ELR (cell line): ENCODE results near the gene CROCC.
"Not testable (repeated sequence)": the region's sequence is repeated elsewhere in the genome, so short reads cannot be mapped to it uniquely, and the experiment has no call there.

Experiments
- DNase-seq: peaks from one replicate; pipeline ENCODE4 v3.0.0-alpha.2; 2015; ENCODE audit warnings: low read depth

CROCC gene

DNA sequence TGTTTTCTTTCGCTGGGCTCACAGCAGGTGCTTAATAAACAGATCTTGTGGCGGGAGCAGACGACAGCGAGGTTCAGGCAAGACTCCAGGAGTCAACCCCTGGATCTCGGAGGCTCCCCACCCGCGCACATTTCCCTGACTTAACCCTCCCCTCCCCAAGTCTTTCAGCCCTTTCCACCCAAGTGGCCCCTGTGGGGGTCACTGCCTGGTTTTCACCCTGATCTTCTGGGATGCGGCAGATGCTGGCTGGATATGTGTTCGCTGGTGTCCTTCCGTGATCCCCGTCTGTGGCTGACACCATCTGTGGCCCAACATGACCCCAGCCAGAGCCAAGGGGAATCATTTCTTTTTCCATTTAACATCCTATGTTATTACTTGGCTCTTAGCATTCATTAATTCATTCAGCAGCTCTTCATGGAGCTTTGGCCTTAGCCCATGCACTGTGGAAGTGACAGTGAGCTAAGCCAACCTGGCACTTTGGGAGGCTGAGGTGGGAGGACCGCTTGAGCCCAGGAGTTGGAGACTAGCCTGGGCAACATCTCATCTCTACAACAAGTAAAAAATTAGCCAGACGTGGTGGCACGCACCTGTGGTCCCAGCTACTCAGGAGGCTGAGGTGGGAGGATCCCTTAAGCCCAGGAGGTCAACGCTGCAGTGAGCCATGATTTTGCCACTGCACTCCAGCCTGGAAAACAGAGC, 6.7 kb upstream of the CROCC start:
- DNase-seq: not testable (repeated sequence)

DNA sequence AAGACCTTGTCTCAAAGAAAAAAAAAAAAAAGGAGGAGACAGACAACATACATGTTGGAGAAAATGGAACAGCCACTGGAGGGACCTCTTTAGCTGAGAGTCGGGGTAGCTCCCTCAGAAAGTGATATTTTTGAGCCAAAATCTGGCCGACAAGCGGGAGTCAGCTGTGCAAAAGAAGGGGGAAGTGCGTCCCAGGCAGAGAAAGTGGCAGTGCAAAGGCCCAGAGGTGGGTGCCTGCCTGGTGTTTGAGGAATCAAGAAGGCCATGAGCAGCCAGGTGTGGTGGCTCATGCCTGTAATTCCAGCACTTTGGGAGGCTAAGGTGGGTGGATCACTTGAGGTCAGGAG, 6.1 kb upstream of the CROCC start:
- DNase-seq: peak; percentile 40

DNA sequence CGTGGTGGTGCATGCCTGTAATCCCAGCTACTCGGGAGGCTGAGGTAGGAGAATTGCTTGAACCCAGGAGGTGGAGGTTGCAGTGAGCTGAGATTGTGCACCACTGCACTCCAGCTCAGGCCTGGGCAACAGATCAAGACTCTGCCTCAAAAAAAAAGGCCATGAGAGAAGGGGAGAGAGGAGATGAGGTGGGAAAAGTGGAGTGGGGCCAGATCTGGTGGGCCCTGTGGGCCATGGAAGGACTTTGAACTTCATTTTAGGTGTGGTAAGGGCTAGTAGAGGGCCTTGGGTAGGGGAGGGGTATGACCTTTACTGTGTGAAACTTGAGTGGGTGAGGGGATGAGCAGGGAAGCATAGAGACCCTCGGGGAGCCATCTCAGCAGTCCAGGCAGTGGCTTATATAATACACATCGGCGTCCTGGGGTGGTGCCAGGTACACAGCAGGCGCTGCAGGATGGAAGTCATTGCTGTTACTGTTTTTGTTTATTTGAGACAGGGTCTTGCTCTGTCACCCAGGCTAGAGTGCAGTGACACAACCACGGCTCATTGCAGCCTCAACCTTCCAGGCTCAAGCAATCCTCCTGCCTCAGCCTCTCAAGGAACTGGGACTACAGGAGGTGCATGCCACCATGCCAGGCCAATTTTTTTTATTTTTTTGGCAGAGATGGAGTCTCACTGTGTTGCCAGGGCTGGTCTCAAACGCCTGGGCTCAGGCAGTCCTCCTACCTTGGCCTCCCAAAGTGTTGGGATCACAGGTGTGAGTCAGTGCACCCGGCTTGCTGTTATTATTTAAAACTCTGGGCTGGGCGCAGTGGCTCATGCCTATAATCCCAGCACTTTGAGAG, 5.5 kb upstream of the CROCC start:
- not testable (repeated sequence) for DNase-seq

DNA sequence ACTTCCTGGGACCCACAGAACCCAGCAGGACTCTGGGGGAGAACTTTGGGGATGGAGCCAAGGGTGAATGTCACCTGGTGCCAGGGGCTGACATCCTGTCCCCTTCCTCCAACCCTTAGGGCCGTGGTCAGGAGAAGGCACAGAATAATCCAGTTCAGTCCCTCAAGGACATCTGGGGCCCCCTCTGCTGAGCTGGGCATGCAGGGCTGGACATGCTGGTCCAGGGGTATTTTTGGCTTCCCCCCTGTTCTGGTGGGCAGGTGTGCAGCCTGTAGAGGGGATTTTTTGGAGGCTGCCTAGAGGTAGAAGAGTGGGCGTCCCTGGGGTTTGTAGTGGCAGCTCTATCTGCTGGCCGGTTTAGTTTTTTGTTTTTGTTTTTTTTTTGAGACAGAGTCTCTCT, 3.4 kb upstream of the CROCC start:
- DNase-seq: no peak

DNA sequence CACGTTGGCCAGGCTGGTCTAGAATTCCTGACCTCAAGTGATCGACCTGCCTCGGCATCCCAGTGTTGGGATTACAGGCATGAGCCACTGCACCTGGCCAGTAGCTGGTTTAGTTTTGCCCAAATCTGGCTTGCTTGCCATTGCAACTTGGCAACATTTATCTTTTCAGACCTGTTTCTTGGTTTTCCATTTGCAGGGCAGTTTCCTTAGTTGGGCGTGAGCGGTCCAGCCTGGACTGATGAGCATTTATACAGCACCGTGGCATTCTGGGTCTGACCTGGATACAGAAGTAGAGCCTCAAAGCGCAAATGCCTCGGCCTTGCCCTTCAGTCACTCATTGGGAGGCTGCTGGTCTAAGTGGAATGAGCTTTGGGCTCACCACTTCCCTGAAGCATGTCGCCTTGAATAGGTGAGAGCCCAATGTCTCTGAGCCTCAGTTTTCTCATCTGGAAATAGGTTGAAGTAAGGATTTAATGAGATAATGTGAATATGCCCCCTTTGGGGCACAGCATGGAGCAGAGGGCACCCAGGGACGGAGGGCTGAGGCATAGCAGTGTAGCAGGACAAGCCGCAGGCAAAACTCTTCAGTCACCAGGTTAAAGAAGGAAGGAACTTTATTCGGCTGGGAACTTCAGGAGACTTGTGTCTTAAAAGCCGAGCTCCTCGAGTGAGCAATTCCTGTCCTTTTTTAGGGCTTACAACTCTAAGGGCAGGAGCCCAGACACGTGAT, 2.6 kb upstream of the CROCC start:
- not testable (repeated sequence) for DNase-seq

DNA sequence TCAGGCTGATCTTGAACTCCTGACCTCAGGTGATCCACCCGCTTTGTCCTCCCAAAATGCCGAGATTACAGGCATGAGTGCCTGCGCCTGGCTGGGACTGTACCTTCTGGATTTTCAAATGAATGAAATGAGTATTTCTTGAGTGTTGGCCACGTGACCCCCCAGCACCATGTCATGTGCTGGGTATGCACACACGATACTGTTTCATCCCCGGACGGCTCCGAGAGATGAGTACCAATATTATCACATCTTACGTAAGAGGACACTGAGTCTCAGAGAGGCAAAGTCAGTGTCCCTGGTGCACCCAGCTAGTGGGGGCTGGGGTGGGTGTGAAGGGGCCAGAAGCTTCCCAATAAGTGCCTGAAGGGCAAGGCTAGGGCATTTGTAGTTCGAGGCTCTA, 780 bp upstream of the CROCC start:
- DNase-seq: no peak

DNA sequence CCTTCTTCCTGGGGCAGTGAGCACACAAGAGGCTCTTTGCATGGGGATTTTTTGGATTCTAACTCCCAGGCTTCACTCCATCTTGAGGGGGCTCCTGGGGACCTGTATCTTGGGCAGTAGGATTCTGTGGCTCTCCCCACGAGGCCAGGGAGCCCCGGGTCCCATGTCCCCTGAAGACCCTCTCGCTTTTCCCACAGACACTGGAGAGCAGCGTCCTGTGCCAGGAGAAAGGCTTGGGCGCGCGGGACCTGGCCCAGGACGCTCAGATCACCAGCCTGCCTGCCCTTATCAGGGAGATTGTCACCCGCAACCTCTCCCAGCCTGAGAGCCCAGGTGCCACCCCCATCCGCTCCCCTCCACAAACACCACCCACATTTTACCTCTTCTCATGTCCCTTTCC, 735 bp downstream of the CROCC start:
- no peak for DNase-seq

DNA sequence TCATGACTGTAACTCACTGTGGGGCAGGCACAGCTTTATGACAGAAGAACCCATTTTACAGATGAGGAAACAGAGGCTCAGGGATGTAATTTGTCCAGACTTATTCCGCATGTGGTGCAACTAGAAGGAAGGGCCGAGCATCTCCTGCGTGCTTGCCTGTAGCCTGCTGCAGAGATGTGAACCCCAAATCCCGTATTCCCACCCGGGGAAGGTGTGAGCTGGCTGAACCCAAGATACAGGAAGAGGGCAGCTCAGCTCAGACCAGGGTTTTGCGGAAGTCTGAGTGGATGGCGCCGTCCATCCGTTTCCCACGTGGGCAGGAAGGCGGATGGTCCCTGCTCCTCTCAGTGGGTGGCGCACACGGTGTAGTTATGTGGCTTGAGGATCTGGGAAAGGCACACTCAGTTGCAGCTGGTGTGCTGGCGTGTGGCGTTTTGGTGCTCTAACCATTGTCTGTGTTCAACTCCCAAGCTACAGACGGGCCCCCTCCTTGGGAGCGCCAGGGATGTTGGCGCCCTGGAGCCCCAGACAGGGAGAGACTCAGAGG, 1.2 kb downstream of the CROCC start:
- DNase-seq: no peak

DNA sequence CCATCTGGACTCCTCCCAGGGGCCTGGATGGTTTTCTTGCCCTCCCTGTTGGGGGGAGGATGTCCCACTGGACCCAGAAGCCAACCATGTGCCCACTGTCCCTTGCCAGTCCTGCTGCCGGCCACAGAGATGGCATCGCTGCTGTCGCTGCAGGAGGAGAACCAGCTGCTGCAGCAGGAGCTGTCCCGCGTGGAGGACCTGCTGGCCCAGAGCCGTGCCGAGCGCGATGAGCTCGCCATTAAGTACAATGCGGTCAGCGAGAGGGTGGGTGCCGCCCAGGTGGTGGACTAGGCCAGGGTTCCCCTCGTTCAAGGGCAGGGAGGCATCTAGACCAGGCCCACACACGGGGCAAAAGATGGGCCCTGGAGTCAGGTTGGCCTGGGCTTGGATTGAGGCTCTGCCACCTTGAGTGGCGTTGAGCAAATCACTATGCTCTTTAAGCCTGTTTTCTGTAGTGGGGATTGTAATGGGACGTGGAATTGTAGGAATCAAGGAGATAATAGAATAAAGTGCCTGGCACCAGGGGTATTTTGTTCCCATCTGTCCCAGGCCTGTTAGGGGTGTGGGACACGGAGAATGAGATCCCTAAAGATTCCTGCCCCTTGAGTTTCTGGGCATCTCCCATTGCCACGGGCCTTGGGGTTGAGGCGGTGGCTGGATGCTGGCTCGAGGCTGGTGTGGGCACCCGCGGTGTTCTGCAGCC, 2.6 kb downstream of the CROCC start:
- no peak for DNase-seq

DNA sequence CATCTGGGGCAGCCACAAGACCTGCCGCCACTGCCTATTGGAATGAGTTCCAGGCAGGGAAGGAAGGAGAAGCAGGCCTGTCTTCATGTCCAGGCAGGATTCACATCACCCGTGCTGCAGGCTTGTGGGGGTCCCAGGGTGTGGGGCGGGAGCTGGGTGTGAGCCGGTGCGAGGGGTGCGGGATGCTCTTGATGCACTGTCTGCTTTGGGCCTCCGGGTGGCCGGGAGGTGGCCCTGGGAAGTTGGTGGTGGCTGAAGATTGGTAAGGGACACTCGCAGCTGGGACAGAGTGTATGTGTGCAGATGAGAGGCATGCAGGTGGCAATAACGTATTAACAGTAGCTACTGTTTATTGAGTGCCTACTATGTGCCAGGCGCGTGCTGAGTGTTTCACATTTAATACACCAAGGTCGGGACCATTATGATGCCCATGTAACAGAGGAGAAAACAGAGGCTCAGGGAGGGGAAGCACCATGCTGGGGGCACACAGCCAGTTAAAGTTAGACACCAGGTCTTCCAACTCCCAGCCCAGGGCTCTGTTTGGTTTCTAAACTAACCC, 3.3 kb downstream of the CROCC start:
- no peak for DNase-seq

DNA sequence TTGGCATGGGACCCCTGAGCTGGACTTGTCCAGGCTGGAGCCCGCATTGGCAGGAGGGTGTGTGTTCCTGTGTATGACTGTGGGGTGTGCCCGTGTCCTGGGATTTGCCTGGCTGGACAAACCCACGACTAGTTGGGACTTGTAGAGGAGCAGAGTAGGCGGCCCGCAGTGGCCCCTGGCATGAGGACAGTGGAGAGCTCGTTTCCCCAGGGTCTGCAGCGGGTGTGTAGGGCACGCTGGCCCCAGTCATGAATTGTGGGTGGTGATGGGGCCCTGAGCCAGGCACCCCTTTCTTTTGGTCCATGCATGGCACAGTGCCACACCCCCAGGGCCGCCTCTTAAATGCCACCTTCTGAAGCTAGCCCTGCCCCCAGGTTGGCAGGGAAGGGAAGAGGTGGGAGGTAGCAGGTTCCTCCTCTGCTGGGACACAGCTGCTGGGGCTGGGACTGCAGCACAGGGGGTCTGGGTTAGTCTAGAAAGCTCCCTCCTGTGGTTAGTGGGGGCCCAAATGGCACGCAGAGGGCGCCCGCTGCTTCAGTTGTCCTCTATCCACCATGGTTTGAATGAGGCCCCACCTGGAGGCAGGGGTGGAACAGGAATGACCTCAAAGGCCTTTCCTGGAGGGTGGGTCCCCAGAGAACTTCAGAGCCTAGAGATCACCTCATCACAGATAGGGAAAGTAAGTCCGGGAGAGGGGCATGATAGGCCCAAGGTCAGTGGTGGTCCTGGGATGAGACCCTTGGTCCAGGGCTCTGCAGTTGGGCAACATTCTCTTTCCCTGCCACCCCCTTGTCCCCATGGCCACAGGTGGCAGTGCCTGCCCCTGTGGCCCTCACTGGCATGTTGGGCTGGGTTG, 4.1 kb downstream of the CROCC start:
- DNase-seq: no peak

DNA sequence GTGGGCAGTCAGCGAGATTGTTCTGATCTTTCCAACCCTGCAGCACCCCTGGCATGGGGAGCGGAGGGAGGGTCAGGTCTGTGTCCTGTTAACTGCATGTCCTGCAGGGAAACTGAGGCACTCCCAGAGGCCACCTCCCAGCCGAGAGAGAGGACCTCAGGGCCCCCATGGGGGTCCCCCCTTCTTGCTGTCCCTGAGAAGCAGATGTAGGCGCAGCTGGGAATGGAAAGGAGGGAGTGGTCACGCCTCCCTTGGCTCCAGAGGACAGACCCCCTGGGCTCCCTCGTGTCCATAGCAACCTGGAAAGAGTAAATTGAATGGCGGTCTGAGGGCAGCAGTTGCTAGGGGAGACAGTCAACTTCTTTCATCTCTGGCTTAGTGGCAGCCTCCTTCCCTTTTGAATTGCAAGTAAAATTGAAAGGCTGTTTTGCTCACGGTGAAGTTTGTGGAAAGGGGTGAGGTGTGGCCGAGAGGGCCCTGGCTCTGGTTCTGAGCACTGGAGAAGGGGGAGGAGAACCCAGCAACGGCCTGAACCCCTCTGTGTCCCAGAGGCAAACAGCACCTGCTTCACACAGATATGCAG, 4.9 kb downstream of the CROCC start:
- no peak for DNase-seq

DNA sequence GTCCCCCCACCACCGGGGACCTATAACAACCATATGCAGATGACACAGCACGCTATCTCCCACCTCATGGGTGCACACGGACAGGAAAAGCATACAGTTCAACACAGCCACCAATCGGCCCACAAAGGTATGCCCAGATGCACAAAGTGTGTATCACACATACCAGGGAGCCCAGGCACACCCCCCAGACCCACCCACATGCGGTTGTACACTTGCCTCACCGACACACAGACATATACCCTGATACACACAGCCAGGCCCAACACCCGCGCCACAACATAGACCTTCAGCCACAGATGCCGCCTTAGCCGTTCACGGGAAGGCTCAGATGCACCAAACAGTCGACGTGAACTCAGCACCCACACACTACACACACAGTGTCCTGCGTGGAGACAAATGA, 5.5 kb downstream of the CROCC start:
- no peak for DNase-seq

DNA sequence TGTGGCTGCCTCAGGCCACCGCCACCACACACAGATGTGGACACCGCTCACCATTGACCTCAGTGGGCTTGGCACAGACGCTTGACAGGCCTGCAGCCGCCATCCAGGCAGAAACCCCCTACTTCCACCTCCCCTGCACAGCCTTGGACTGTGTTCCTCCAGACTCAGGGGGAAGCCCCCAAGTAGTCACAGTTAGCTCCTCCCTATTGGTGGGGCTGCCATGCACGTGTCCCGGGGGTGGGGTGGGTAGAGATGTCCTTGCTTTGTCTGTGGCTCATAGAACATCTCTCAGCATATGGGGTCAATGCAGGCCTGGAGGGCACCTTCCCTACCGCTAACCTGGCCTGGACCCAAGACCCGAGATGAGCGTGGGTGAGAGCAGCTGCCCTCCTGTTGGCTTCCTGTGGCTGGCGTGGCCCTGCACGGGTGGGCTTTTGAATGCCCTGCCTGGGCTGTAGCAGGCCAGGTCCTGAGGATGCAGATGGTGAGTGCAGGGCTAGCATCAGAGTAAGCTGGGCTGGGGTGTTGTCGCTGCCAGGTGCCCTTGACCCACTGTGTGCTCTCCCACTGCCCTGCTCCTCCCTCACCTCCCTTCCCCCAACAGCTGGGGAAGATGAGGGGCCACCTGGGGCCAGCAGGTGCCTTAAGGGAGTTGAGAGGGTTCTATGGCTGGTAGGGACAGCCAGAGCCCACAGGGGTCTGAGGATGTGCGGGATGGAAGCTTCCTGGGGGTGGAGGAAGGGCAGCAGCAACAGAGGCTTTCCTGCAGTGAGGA, 6.2 kb downstream of the CROCC start:
- DNase-seq: no peak

DNA sequence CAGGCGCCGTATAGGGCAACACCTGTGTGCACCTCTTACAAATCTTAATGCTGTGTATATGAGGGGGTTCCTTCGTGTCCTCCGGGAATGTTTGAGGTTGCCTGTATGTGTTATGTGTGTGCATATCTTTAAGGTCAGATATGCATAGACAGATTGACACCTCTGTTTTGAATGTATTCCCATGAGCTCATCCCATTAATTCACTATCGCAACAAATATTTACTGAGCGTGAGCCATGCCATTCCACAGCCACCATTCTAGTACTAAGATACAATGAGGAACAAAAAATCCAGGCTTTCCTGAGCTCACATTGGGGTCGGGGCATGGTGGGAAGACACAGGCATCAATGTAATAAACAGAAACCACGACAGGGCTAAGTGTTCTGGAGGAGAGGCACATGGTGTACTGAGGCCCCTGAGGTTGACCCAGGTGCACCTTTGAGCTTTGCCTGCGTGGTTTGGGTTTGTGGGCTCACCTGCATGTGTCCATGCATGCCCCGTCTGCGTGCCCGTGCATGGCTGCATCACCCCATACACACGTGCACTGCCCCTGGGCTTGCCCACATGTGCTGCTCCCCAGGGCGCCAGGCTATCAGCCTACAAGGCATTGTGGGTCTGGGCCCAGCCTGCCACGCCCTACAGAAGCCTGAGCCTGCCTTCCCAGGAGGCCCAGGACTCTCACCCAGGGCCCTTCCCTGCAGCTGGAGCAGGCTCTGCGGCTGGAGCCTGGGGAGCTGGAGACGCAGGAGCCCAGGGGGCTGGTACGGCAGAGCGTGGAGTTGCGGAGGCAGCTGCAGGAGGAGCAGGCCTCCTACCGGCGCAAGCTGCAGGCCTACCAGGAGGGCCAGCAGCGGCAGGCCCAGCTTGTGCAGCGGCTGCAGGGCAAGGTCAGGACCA, 7.7 kb downstream of the CROCC start:
- DNase-seq: not testable (repeated sequence)

DNA sequence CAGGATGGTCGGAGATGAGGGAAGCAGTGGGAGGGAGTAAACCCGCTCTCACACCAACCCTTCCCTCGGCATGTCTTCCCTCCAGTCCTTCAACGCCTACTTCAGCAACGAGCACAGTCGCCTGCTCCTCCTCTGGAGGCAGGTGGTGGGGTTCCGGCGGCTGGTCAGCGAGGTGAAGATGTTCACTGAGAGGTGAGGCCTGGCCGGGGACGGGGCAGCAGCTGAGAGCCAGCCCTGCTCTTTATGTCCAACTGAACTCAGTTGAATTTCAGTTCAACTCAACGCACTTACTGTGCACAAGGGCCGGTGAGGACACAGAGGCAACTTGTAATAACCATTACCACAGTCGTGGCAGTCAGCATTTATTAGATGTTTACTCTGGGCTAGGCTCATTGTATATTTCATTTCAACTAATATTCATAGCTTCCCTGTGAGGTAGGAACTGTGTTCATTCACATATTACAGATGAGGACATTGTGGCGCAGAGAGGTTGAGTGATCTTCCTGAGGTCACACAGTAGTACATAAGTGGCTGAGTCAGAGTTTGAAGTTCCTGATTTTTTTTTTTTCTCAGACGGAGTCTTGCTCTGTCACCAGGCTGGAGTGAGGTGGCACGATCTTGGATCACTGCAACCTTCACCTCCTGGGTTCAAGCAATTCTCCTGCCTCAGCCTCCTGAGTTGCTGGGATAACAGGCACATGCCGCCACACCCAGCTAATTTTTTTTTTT, 9.6 kb downstream of the CROCC start:
- not testable (repeated sequence) for DNase-seq

DNA sequence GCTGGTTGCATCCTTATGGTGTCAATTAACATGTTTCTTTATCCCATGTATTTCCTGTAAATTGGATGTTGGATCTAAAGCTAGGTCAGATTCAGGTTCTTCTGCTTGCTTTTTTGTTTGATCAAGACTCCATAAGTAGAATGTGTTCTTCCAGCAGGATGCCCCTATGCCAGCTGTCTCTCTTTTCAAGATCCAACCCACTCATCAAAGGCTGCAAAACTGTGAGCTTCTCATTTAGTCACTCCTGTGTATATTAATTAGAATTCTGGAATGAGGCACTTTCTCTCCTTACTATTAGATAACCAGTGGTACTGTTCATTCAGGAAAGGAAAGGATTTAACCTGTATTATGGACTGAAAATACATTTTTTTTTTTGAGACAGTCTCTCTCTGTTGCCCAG, 12.2 kb downstream of the CROCC start:
- not testable (repeated sequence) for DNase-seq

DNA sequence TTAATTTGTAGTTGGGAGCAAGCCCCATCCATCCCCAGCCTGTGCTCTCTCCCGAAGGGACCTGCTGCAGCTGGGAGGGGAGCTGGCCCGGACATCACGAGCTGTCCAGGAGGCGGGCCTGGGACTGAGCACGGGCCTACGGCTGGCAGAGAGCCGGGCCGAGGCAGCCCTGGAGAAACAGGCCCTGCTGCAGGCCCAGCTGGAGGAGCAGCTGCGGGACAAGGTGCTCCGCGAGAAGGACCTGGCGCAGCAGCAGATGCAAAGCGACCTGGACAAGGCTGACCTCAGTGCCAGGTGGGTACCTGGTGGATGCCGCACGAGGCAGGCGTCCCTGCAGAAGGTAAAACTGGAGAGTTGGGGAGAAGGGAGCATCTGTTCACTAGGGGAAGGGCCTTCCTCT, 14.8 kb downstream of the CROCC start:
- DNase-seq: not testable (repeated sequence)
